Vagina (tissue), 2 donors: ENCODE data around the gene WDFY2. TPM values are rescaled to one million over a fixed set of nuclear protein-coding genes. Genes with fewer than 3 reads are reported as not detected.

Experiments
- DNase-seq, 2 donors: peaks; one replicate each; pipeline ENCODE4 v3.0.0-alpha.2; 2017; ENCODE audit errors: extremely low spot score in 2 of 2
- H3K27ac ChIP-seq: fragments of 200-600 bp; sonication (generic); one replicate; pipeline ENCODE4 v1.5.1; 2019
- H3K27me3 ChIP-seq: fragments of 200-600 bp; sonication (generic); one replicate; pipeline ENCODE4 v1.5.1; 2019
- H3K36me3 ChIP-seq, 2 donors: fragments of 200-600 bp; sonication (generic); one replicate each; pipeline ENCODE4 v1.5.1; 2017 to 2019
- H3K4me1 ChIP-seq: fragments of 200-600 bp; sonication (generic); one replicate; pipeline ENCODE4 v1.5.1; 2019
- H3K4me3 ChIP-seq, 2 donors: fragments of 200-600 bp; sonication (generic); 1 replicate in 1 of 2; 2 replicates in 1 of 2; pipeline ENCODE4 v1.5.1; 2016 to 2019
- H3K9me3 ChIP-seq: fragments of 200-600 bp; sonication (generic); one replicate; pipeline ENCODE4 v1.5.1; 2019
- POLR2A ChIP-seq, 2 donors: fragments of 450-650 bp; IDR thresholded peaks; one replicate each; pipeline ENCODE4 v1.6.1; 2017; ENCODE audit warnings: antibody characterized with exemption in 2 of 2, mild to moderate bottlenecking in 2 of 2, moderate library complexity in 2 of 2
- POLR2AphosphoS5 ChIP-seq, 2 donors: sonication (generic); formaldehyde crosslinking; IDR thresholded peaks; one replicate each; pipeline ENCODE4 v1.9.0; 2017; ENCODE audit warnings: antibody characterized with exemption in 2 of 2, mild to moderate bottlenecking in 2 of 2, low read depth in 1 of 2; ENCODE audit not compliant: insufficient read depth in 1 of 2
- intact Hi-C: fragments of 100-400 bp; cut with DNase I; formaldehyde crosslinking; loops from one replicate; pipeline ENCODE4 v1.15.1; 2023
- total RNA-seq: library from RNA; depleted of rRNA; stranded (reverse); fragments of >200 nt; gene quantifications from one replicate; pipeline ENCODE4 v1.2.3, GENCODE V29; 2016
- TF ChIP-seq, protein P1 (sequence below), 3 experiments: fragments of 450-650 bp in 2 of 3; fragments of 200-600 bp in 1 of 3; sonication (generic) in 1 of 3; IDR thresholded peaks; one replicate each; pipeline ENCODE4 v1.5.1; 2017 to 2019; ENCODE audit warnings: antibody characterized with exemption in 3 of 3, mild to moderate bottlenecking in 2 of 3, moderate library complexity in 2 of 3

WDFY2 gene
- total RNA-seq, 1 donor from 2014 or later, result 26.3 TPM

DNA sequence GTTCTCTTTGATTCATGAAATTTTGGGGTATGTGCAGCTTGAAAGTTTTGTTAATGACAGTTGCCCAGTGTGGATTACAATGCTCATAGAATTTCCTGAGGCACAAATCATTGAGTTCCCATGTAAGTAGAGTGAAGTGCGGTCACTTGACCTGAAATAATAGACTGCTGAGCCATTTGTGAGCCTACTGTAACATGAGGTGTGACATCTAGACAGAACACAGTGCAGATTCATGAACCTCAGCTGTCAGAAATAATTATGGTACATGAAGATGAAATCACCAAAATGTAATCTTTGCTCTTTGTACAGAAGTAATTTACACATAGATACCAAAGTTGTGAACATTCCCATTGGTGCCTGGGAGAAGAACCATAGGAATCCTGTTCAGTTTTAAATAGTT, 135.1 kb downstream of the WDFY2 start:
- Histone ChIP-seq H3K27me3 (no peaks in the 10 kb centered on the region), H3K4me3 (no peak overlapping the region), H3K9me3 (no peaks in the 10 kb centered on the region), H3K36me3 (peaks cover 0 to 3% of the 10 kb centered on the region in 2 donors), H3K27ac (no peak overlapping the region), H3K4me1 (peaks cover 12% of the 10 kb centered on the region)
- TF ChIP-seq POLR2A (IDR thresholded peaks at IDR 0.05) (no peak), POLR2AphosphoS5 (IDR thresholded peaks at IDR 0.05; ENCODE audit: insufficient read depth in 1 of 2, low read depth in 1 of 2) (no peak)
- DNase-seq, result no peak
- intact Hi-C loops, result no loop called here

DNA sequence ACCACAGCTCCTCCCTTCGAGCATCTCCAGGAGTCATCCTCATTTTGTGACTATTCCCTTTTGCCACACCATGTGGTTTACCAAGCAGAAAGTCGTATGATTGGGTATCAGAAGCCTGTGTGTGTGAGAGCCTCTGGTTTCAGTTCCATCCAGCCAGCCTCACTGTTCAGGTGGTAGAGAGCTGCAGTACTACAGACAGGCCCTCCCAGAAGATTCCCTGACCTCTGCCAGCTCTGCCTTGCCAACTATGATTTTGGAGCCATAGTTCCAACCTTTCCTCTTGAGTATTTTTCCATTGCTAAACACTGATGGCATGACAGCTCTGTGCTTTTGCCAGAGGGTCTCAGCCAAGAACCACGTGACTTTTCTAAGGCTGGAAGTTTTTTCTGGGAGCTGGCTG, 137.2 kb downstream of the WDFY2 start:
- H3K27me3 ChIP-seq, result no peaks in the 10 kb centered on the region
- intact Hi-C loops, result no loop called here
- TF ChIP-seq, protein P1, sequence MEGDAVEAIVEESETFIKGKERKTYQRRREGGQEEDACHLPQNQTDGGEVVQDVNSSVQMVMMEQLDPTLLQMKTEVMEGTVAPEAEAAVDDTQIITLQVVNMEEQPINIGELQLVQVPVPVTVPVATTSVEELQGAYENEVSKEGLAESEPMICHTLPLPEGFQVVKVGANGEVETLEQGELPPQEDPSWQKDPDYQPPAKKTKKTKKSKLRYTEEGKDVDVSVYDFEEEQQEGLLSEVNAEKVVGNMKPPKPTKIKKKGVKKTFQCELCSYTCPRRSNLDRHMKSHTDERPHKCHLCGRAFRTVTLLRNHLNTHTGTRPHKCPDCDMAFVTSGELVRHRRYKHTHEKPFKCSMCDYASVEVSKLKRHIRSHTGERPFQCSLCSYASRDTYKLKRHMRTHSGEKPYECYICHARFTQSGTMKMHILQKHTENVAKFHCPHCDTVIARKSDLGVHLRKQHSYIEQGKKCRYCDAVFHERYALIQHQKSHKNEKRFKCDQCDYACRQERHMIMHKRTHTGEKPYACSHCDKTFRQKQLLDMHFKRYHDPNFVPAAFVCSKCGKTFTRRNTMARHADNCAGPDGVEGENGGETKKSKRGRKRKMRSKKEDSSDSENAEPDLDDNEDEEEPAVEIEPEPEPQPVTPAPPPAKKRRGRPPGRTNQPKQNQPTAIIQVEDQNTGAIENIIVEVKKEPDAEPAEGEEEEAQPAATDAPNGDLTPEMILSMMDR (IDR thresholded peaks at IDR 0.05), result no peak
- TF ChIP-seq POLR2AphosphoS5 (IDR thresholded peaks at IDR 0.05; ENCODE audit: insufficient read depth in 1 of 2, low read depth in 1 of 2) (no peak), POLR2A (IDR thresholded peaks at IDR 0.05) (no peak)
- peaks cover 12% of the 10 kb centered on the region for H3K4me1 ChIP-seq
- peaks cover 0 to 12% of the 10 kb centered on the region in 2 donors for H3K36me3 ChIP-seq
- no peaks in the 10 kb centered on the region for H3K9me3 ChIP-seq
- no peak for DNase-seq
- H3K4me3 ChIP-seq, result no peak overlapping the region
- peak overlapping the region; percentile 59 for H3K27ac ChIP-seq

DNA sequence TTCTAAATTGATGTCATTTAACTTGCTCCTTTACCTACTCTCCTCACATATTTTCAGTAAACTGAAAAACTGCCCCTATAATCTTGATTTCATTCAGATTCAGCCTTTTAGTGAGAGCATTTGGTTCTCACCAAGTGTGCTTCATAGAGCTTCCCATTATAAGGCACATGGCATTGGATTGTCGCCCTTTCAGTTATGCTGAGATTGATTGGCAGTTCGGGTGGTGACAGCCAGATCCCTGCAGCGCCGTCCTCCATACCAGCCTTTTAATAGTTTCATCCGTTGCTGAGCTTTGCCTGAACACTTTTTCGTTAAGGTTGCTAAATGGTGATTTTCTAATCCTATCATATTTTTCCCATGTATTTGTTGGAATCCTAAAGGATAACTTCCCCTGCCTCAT, 139.3 kb downstream of the WDFY2 start:
- no peak overlapping the region for H3K27ac ChIP-seq
- H3K9me3 ChIP-seq, result no peaks in the 10 kb centered on the region
- H3K27me3 ChIP-seq, result no peaks in the 10 kb centered on the region
- TF ChIP-seq POLR2AphosphoS5 (IDR thresholded peaks at IDR 0.05; ENCODE audit: insufficient read depth in 1 of 2, low read depth in 1 of 2), result no peak
- TF ChIP-seq, protein P1 (IDR thresholded peaks at IDR 0.05), result no peak
- TF ChIP-seq POLR2A (IDR thresholded peaks at IDR 0.05), result no peak
- intact Hi-C loops, result no loop called here
- peaks cover 0 to 16% of the 10 kb centered on the region in 2 donors for H3K36me3 ChIP-seq
- DNase-seq, result no peak
- peaks cover 12% of the 10 kb centered on the region for H3K4me1 ChIP-seq
- no peak overlapping the region for H3K4me3 ChIP-seq

DNA sequence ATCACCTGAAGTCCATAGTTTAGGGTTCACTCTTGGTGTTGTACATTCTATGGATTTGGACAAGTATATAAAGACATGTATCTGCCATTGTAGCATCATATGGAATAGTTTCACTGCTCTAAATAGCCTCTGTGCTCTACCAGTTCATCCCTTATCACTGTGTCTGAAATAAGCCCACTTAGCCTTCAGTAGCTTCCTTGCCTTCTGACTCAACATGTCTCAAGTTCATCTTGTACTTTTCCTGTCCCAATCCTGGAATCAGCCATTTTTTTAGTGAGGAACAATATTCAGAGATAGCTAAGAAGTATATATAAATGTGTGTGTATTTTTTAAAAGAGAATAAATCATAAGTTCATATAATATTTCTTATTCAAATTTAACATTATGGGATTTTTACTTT, 140.5 kb downstream of the WDFY2 start:
- H3K36me3 ChIP-seq, result peaks cover 0 to 16% of the 10 kb centered on the region in 2 donors

DNA sequence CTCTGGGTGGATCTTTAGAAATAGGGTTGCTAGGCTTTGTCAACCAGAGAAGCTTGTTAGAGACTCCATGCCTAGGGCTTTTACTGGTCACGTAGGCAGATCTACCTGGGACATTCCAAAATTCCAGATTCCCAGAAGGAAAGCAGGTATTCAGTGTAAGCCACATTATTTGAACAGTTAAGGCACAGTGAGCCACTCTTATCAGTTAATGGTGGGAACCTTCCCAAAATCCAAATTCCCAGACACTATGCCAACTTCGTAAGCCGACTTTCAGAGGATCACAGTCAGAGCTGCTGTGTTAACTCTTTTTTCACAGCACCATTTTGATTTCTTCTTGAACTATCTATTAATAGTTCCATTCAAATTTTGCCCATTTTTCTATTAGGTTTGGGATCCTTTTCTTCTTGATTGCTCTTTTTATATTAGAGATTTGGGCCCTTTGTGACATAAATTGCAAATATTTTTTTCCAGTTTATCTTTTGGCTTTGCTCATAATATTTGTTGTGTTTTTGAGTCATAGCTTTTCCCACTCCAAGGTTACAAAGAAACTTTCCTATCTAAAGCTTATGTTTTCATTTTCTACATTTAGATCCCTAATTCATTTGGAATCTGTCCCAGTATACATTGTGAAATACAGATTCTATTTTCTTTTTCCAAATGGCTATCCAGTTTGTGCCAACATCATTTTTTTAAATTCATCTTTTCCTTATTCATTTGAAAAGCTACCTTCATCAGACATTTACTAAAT, 142.4 kb downstream of the WDFY2 start:
- intact Hi-C loops, result no loop called here
- Histone ChIP-seq H3K4me3 (no peak overlapping the region), H3K9me3 (no peaks in the 10 kb centered on the region), H3K27me3 (no peaks in the 10 kb centered on the region), H3K36me3 (peaks cover 0 to 16% of the 10 kb centered on the region in 2 donors), H3K27ac (no peak overlapping the region), H3K4me1 (peaks cover 31% of the 10 kb centered on the region)
- DNase-seq, result no peak
- TF ChIP-seq, protein P1 (IDR thresholded peaks at IDR 0.05), result no peak
- TF ChIP-seq POLR2A (IDR thresholded peaks at IDR 0.05), result no peak
- TF ChIP-seq POLR2AphosphoS5 (IDR thresholded peaks at IDR 0.05; ENCODE audit: insufficient read depth in 1 of 2, low read depth in 1 of 2), result no peak

More for the DNA sequence above, 140.5 kb downstream of the WDFY2 start:
- DNase-seq, result no peak
- Histone ChIP-seq H3K27me3 (no peaks in the 10 kb centered on the region), H3K9me3 (no peaks in the 10 kb centered on the region), H3K4me3 (no peak overlapping the region), H3K4me1 (peaks cover 23% of the 10 kb centered on the region), H3K27ac (no peak overlapping the region)
- TF ChIP-seq, protein P1 (IDR thresholded peaks at IDR 0.05), result no peak
- no peak for TF ChIP-seq POLR2A (IDR thresholded peaks at IDR 0.05)
- no peak for TF ChIP-seq POLR2AphosphoS5 (IDR thresholded peaks at IDR 0.05; ENCODE audit: insufficient read depth in 1 of 2, low read depth in 1 of 2)
- intact Hi-C loops, result no loop called here
